Endothelial cell of umbilical vein (primary cell): ENCODE measurements around the gene KATNAL1. TPM values are rescaled to one million over a fixed set of nuclear protein-coding genes. Genes with fewer than 3 reads are reported as not detected.

Experiments used
- BruUV-seq: library from RNA; stranded (reverse); fragments of 400-500 nt; replicated peaks from 2 replicates; lab custom pipeline; 2021; lab: Mats Ljungman, UMichigan
- CTCF ChIA-PET: fragments of 300-600, 350-600 bp; sonication (Branson Sonifier 250); formaldehyde crosslinking; loops from one replicate; lab custom pipeline; 2021; ENCODE audit warnings: antibody characterized with exemption, inconsistent platforms; lab: Charles Lee
- POLR2A ChIA-PET: fragments of 300-600, 350-600 bp; sonication (Branson Sonifier 250); formaldehyde crosslinking; loops from one replicate; lab custom pipeline; 2021; ENCODE audit warnings: antibody characterized with exemption, inconsistent platforms; lab: Charles Lee
- DNase-seq: peaks from one replicate; pipeline ENCODE4 v3.0.0-alpha.2; 2011; ENCODE audit warnings: low read depth, low spot score
- FAIRE-seq: peaks from 2 replicates; lab custom pipeline; 2011; peaks lifted over from hg19 to GRCh38; lab: Jason Lieb, UNC
- H2AFZ ChIP-seq: 2 replicates; pipeline ENCODE4 v1.6.0; 2012; ENCODE audit warnings: low read depth, low read length, control low read depth, inconsistent platforms
- H3K27ac ChIP-seq: 2 replicates; pipeline ENCODE4 v1.5.1; 2011; ENCODE audit warnings: low read depth, mild to moderate bottlenecking, control low read depth, low read length, moderate library complexity; ENCODE audit not compliant: insufficient read depth
- H3K27me3 ChIP-seq, 2 experiments: 2 replicates each; pipeline versions ENCODE4 v1.6.0 to v1.6.1; 2011; ENCODE audit warnings: low read length in 2 of 2, mixed read lengths in 1 of 2; ENCODE audit not compliant: control insufficient read depth in 2 of 2, insufficient read depth in 2 of 2
- H3K36me3 ChIP-seq, 2 experiments: 2 replicates in 1 of 2; 3 replicates in 1 of 2; pipeline ENCODE4 v1.5.1; 2011; ENCODE audit warnings: low read length in 2 of 2, mild to moderate bottlenecking in 1 of 2, moderate library complexity in 1 of 2; ENCODE audit not compliant: control insufficient read depth in 2 of 2, insufficient read depth in 2 of 2; ENCODE audit errors: extremely low read depth in 1 of 2
- H3K4me1 ChIP-seq: 3 replicates; pipeline ENCODE4 v1.5.1; 2011; ENCODE audit warnings: mild to moderate bottlenecking, low read length; ENCODE audit not compliant: control insufficient read depth, insufficient read depth; ENCODE audit errors: extremely low read depth
- H3K4me2 ChIP-seq: 2 replicates; pipeline ENCODE4 v1.6.1; 2011; ENCODE audit warnings: low read length, control low read depth, mixed read lengths; ENCODE audit not compliant: insufficient read depth
- H3K4me3 ChIP-seq, 3 experiments: fragments of 200-600 bp in 1 of 3; sonication (generic), shearing (Covaris generic) in 1 of 3; replicated peaks in 1 of 3; 2 replicates each; pipeline ENCODE4 v1.5.1; 2011 to 2016; ENCODE audit warnings: control low read depth in 3 of 3, low read length in 3 of 3, mild to moderate bottlenecking in 2 of 3, inconsistent platforms in 1 of 3, low read depth in 1 of 3, moderate library complexity in 1 of 3; ENCODE audit not compliant: insufficient read depth in 1 of 3
- H3K79me2 ChIP-seq: 2 replicates; pipeline ENCODE4 v1.6.0; 2012; ENCODE audit warnings: low read length, inconsistent platforms; ENCODE audit not compliant: control insufficient read depth, insufficient read depth
- H3K9ac ChIP-seq: replicated peaks from 2 replicates; pipeline ENCODE3; 2011; ENCODE audit warnings: low read length, control low read depth; ENCODE audit not compliant: insufficient read depth; ENCODE audit errors: extremely low read depth
- H3K9me1 ChIP-seq: replicated peaks from 3 replicates; pipeline ENCODE4 v1.6.0; 2011; ENCODE audit warnings: mild to moderate bottlenecking, low read length; ENCODE audit not compliant: control insufficient read depth, insufficient read depth; ENCODE audit errors: extremely low read depth
- H3K9me3 ChIP-seq: replicated peaks from 2 replicates; pipeline ENCODE4 v1.5.1; 2012; ENCODE audit warnings: low read length, inconsistent platforms; ENCODE audit not compliant: control insufficient read depth, insufficient read depth
- H4K20me1 ChIP-seq: replicated peaks from 2 replicates; pipeline ENCODE3; 2011; ENCODE audit warnings: mild to moderate bottlenecking, low read length; ENCODE audit not compliant: control insufficient read depth, insufficient read depth; ENCODE audit errors: extremely low read depth
- EZH2 ChIP-seq: IDR thresholded peaks from 2 replicates; pipeline ENCODE4 v1.6.1; 2012; ENCODE audit warnings: borderline replicate concordance, low read depth, mild to moderate bottlenecking, moderate library complexity, low read length, inconsistent platforms; ENCODE audit not compliant: severe bottlenecking
- FOS ChIP-seq: IDR thresholded peaks from 2 replicates; pipeline ENCODE4 v1.6.1; 2011; ENCODE audit warnings: mild to moderate bottlenecking, low read length, moderate library complexity, borderline replicate concordance; ENCODE audit not compliant: insufficient read depth
- GATA2 ChIP-seq: IDR thresholded peaks from 2 replicates; pipeline ENCODE4 v1.7.0; 2011; ENCODE audit warnings: low read depth, mild to moderate bottlenecking, moderate library complexity, mixed read lengths, low read length; ENCODE audit not compliant: insufficient read length, insufficient read depth
- JUN ChIP-seq: IDR thresholded peaks from 2 replicates; pipeline ENCODE4 v1.6.1; 2011; ENCODE audit warnings: borderline replicate concordance, low read depth; ENCODE audit not compliant: insufficient read length, insufficient read depth
- MYC ChIP-seq: IDR thresholded peaks from one replicate; pipeline ENCODE4 v1.6.1; 2011; ENCODE audit warnings: mild to moderate bottlenecking, low read depth, low read length
- POLR2A ChIP-seq: IDR thresholded peaks from 2 replicates; pipeline ENCODE4 v1.6.1; 2012; ENCODE audit warnings: low read depth, mild to moderate bottlenecking, control low read depth, low read length
- POLR2AphosphoS5 ChIP-seq: IDR thresholded peaks from 2 replicates; pipeline ENCODE4 v1.6.1; 2012; ENCODE audit warnings: low read depth, mild to moderate bottlenecking, control low read depth, low read length, moderate library complexity; ENCODE audit not compliant: insufficient read depth
- dilution Hi-C: fragments of 300-500 bp; cut with MboI; formaldehyde crosslinking; loops from one replicate; pipeline ENCODE4 v1.15.0; 2019; ENCODE audit warnings: low sequenced_read_pairs; ENCODE audit not compliant: extremely low pct_ligation_motif_present
- intact Hi-C: fragments of 100-400 bp; cut with micrococcal nuclease; formaldehyde crosslinking; loops from one replicate; pipeline ENCODE4 v1.10.0; 2022
- polyA plus RNA-seq, 4 experiments: library from polyadenylated mRNA; depleted of rRNA in 3 of 4; stranded (reverse) in 3 of 4; unstranded in 1 of 4; fragments of >200 nt; gene quantifications; 2 replicates each; pipeline versions ENCODE4 v1.2.1 to v1.2.3, GENCODE V29; 2011 to 2012; ENCODE audit warnings: missing spikeins in 1 of 4
- total RNA-seq: library from RNA; stranded (reverse); gene quantifications from 2 replicates; pipeline ENCODE4 v1.2.3, GENCODE V29; 2021
- TF ChIP-seq, protein P1 (sequence below): IDR thresholded peaks from 2 replicates; pipeline ENCODE4 v1.6.1; 2011; ENCODE audit not compliant: insufficient read depth, insufficient read length
- TF ChIP-seq, protein P2 (sequence below), 2 donors: IDR thresholded peaks; 1 replicate in 1 of 2; 2 replicates in 1 of 2; pipeline ENCODE4 v1.5.1; 2011; ENCODE audit warnings: low read length in 2 of 2, mild to moderate bottlenecking in 2 of 2, moderate library complexity in 2 of 2, control low read depth in 1 of 2, inconsistent platforms in 1 of 2, low read depth in 1 of 2; ENCODE audit not compliant: insufficient read depth in 1 of 2; ENCODE audit errors: extremely low read depth in 1 of 2

Gene KATNAL1
- total and polyA plus RNA-seq, 2 donors (not counting 3 experiments of a cell fraction or from before 2014, with no cell fraction given), result 7.2 to 49.2 TPM

DNA sequence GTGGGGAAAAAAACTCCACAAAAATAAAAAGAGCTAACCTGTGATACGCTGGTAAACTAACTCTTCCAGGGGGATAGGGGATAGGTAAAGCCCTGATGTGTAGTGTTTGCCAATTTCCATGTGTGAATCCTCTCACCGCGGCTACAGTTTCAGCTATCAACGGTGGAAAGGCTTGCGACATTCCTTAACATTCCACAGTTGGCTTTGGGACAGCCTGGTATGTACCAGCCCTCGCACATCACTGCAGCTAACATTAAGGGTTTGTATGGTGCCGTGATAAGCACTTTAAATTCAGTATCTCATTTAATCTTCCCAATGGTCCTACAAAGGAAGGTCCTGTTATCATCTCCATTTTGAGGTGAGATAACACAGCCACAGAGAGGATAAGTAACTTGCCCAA lies 112.4 kb downstream of the KATNAL1 start:
- Histone ChIP-seq H3K4me2 (no peak overlapping the region), H2AFZ (no peak overlapping the region), H4K20me1 (no peaks in the 10 kb centered on the region), H3K4me3 (no peak overlapping the region), H3K9me3 (no peaks in the 10 kb centered on the region), H3K9me1 (no peaks in the 10 kb centered on the region), H3K36me3 (no peaks in the 10 kb centered on the region), H3K79me2 (no peaks in the 10 kb centered on the region), H3K4me1 (no peaks in the 10 kb centered on the region), H3K9ac (no peak overlapping the region), H3K27ac (no peak overlapping the region), H3K27me3 (no peaks in the 10 kb centered on the region)
- dilution Hi-C loops (no loop called here), intact Hi-C loops (no loop called here)
- BruUV-seq, result no TSS peak
- ChIA-PET CTCF (interaction anchor here (1.2 kb wide), 1 partner anchor 62 kb away, joined by 3 read pairs; no protein-coding TSS in a partner anchor), POLR2A (no interaction called here)
- TF ChIP-seq, protein P1, sequence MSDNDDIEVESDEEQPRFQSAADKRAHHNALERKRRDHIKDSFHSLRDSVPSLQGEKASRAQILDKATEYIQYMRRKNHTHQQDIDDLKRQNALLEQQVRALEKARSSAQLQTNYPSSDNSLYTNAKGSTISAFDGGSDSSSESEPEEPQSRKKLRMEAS, result no peak
- no peak for TF ChIP-seq JUN
- TF ChIP-seq, protein P2, sequence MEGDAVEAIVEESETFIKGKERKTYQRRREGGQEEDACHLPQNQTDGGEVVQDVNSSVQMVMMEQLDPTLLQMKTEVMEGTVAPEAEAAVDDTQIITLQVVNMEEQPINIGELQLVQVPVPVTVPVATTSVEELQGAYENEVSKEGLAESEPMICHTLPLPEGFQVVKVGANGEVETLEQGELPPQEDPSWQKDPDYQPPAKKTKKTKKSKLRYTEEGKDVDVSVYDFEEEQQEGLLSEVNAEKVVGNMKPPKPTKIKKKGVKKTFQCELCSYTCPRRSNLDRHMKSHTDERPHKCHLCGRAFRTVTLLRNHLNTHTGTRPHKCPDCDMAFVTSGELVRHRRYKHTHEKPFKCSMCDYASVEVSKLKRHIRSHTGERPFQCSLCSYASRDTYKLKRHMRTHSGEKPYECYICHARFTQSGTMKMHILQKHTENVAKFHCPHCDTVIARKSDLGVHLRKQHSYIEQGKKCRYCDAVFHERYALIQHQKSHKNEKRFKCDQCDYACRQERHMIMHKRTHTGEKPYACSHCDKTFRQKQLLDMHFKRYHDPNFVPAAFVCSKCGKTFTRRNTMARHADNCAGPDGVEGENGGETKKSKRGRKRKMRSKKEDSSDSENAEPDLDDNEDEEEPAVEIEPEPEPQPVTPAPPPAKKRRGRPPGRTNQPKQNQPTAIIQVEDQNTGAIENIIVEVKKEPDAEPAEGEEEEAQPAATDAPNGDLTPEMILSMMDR (IDR thresholded peaks at IDR 0.05; ENCODE audit: extremely low read depth in 1 of 2, insufficient read depth in 1 of 2, low read depth in 1 of 2, low read length in 2 of 2), result no peak
- no peak for TF ChIP-seq POLR2AphosphoS5
- TF ChIP-seq POLR2A, result no peak
- no peak for TF ChIP-seq MYC
- no peak for TF ChIP-seq GATA2
- no peak for TF ChIP-seq FOS
- TF ChIP-seq EZH2, result no peak
- DNase-seq (no peak), FAIRE-seq (no peak)
